ENCODE measurements around the gene SLC48A1. TPM values are rescaled to one million over a fixed set of nuclear protein-coding genes. Genes with fewer than 3 reads are reported as not detected.

SLC48A1 gene
- polyA plus RNA-seq, 1 donor (not counting 4 experiments of a cell fraction or from before 2014, with no cell fraction given) = 8.1 TPM

GRCh38 chr12:47767216-47767724, 5.8 kb upstream of the SLC48A1 start:
- Histone ChIP-seq H3K9ac (ENCODE audit: control insufficient read depth, extremely low read depth, insufficient read depth, low read length) (no peak overlapping the region), H3K4me2 (ENCODE audit: control insufficient read depth, extremely low read depth, insufficient read depth, low read depth, low read length) (no peak overlapping the region), H3K9me3 (ENCODE audit: control insufficient read depth, low read depth, low read length) (no peaks in the 10 kb centered on the region), H3K4me3 (ENCODE audit: control insufficient read depth in 2 of 3, extremely low read depth in 1 of 3, insufficient read depth in 2 of 3, low read depth in 1 of 3, low read length in 3 of 3) (no peak overlapping the region), H3K27ac (ENCODE audit: control insufficient read depth, insufficient read depth, low read length) (no peak overlapping the region), H3K9me1 (ENCODE audit: control insufficient read depth, extremely low read depth, insufficient read depth, low read length) (no peaks in the 10 kb centered on the region), H3K27me3 (ENCODE audit: control insufficient read depth, extremely low read depth, insufficient read depth, low read length) (no peaks in the 10 kb centered on the region), H3K36me3 (ENCODE audit: control insufficient read depth in 2 of 2, extremely low read depth in 1 of 2, insufficient read depth in 2 of 2, low read length in 2 of 2) (no peaks in the 10 kb centered on the region), H3K79me2 (ENCODE audit: control insufficient read depth, insufficient read depth, low read length) (no peaks in the 10 kb centered on the region), H2AFZ (ENCODE audit: control insufficient read depth, low read length) (no peak overlapping the region), H4K20me1 (ENCODE audit: control insufficient read depth, extremely low read depth, insufficient read depth, low read length) (no peaks in the 10 kb centered on the region), H3K4me1 (ENCODE audit: control insufficient read depth, extremely low read depth, insufficient read depth, low read length) (peaks cover 69% of the 10 kb centered on the region)
- dilution Hi-C loops (cut with MboI; ENCODE audit: extremely low pct_ligation_motif_present, low sequenced_read_pairs) = no loop called here
- TF ChIP-seq CTCF (optimal IDR thresholded peaks at IDR 0.05 in 1 of 3, IDR thresholded peaks at IDR 0.05 in 1 of 3, conservative IDR thresholded peaks at IDR 0.05 in 1 of 3; ENCODE audit: extremely low read depth in 1 of 3, insufficient read depth in 2 of 3, low read length in 3 of 3) = peak; percentile 52 to 85 (median 56)
- TF ChIP-seq EZH2 (IDR thresholded peaks at IDR 0.05; ENCODE audit: low read length) = no peak
- DNase-seq (ENCODE audit: low read depth, low spot score) (no peak), FAIRE-seq (peak; percentile 73)

- DNase-seq (ENCODE audit: low read depth, low spot score) (peak; percentile 75), FAIRE-seq (peak; percentile 98)
- Histone ChIP-seq H3K4me1 (ENCODE audit: control insufficient read depth, extremely low read depth, insufficient read depth, low read length) (peaks cover 67% of the 10 kb centered on the region), H3K36me3 (ENCODE audit: control insufficient read depth in 2 of 2, extremely low read depth in 1 of 2, insufficient read depth in 2 of 2, low read length in 2 of 2) (no peaks in the 10 kb centered on the region), H3K27me3 (ENCODE audit: control insufficient read depth, extremely low read depth, insufficient read depth, low read length) (no peaks in the 10 kb centered on the region), H3K4me2 (ENCODE audit: control insufficient read depth, extremely low read depth, insufficient read depth, low read depth, low read length) (peak overlapping the region; percentile 66), H3K9ac (ENCODE audit: control insufficient read depth, extremely low read depth, insufficient read depth, low read length) (no peak overlapping the region), H2AFZ (ENCODE audit: control insufficient read depth, low read length) (no peak overlapping the region), H3K9me1 (ENCODE audit: control insufficient read depth, extremely low read depth, insufficient read depth, low read length) (no peaks in the 10 kb centered on the region), H3K27ac (ENCODE audit: control insufficient read depth, insufficient read depth, low read length) (peak overlapping the region; percentile 41), H4K20me1 (ENCODE audit: control insufficient read depth, extremely low read depth, insufficient read depth, low read length) (no peaks in the 10 kb centered on the region), H3K79me2 (ENCODE audit: control insufficient read depth, insufficient read depth, low read length) (no peaks in the 10 kb centered on the region), H3K9me3 (ENCODE audit: control insufficient read depth, low read depth, low read length) (no peaks in the 10 kb centered on the region), H3K4me3 (ENCODE audit: control insufficient read depth in 2 of 3, extremely low read depth in 1 of 3, insufficient read depth in 2 of 3, low read depth in 1 of 3, low read length in 3 of 3) (no peak overlapping the region)
- dilution Hi-C loops (cut with MboI; ENCODE audit: extremely low pct_ligation_motif_present, low sequenced_read_pairs) = no loop called here
- TF ChIP-seq CTCF (optimal IDR thresholded peaks at IDR 0.05 in 1 of 3, IDR thresholded peaks at IDR 0.05 in 1 of 3, conservative IDR thresholded peaks at IDR 0.05 in 1 of 3; ENCODE audit: extremely low read depth in 1 of 3, insufficient read depth in 2 of 3, low read length in 3 of 3) (no peak), EZH2 (IDR thresholded peaks at IDR 0.05; ENCODE audit: low read length) (no peak)
These were observed 4.7 kb upstream of the SLC48A1 start for GRCh38 chr12:47768323-47768811.
